GM12801 (cell line): ENCODE data around the gene WFS1.

ENCODE experiments used
- CTCF ChIP-seq: IDR thresholded peaks from one replicate; pipeline ENCODE4 v1.5.1; 2011; ENCODE audit warnings: control low read depth; ENCODE audit not compliant: insufficient read length; ENCODE audit errors: extremely low read depth

The WFS1 gene

GRCh38 chr4:6269616-6270511, at the start of gene WFS1:
Gene WFS1, plus strand, starts transcription at chr4:6269850. Its CDS starts 7,606 bp downstream, at chr4:6277456.
- TF ChIP-seq CTCF: no peak

- TF ChIP-seq CTCF: no peak
Measured at GRCh38 chr4:6221301-6221850, 48.3 kb upstream of the WFS1 start.

GRCh38 chr4:6221851-6222760, 47.5 kb upstream of the WFS1 start:
- TF ChIP-seq CTCF: no peak

- no peak for TF ChIP-seq CTCF
Measured at GRCh38 chr4:6222761-6223292, 46.8 kb upstream of the WFS1 start.

DNA sequence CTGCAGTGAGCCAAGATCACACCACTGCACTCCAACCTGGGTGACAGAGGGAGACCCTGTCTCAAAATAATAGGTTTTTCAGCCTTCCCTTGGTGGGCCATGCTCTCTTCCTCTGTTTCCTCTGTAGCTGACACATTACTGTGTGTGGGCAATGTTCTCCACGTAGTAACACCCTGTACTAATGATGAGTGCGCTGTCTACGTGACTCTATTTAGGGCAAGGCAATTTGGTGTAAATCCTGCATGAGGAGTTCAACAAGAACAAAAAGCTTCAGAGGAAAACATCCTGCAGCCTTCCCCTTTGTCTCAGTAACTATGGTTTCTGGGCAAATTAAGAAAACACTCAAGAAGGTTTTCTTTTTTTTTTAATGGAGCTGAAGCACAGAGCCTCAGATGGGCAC, 44.9 kb upstream of the WFS1 start:
- TF ChIP-seq CTCF: no peak

- no peak for TF ChIP-seq CTCF
Measured at GRCh38 chr4:6225469-6225868, 44.2 kb upstream of the WFS1 start.

DNA sequence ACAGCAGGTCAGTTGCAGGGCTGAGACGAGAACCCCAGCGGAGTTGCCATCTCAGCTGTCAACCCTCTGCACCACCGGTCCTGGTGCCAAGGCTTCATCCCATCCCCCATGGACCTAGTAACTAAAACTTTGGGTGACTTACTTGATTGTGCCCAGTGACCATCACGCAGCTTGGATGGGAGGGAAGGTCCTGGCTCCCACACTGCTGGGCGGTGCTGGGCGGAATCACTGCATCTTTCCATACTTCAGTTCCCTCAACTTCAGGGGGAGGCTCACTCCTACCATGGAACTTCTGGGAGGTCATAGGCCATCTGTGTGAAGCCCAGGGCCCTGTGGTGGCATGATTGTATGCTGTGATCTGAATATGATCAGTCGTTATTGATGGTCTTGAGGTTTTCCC, 43.1 kb upstream of the WFS1 start:
- TF ChIP-seq CTCF: no peak
